Activated naive CD4-positive, alpha-beta T cell treated with anti-CD3 and anti-CD28 coated beads, Interleukin-2, amount 50 U/mL, for 16 hours (primary cell): Measurements from ENCODE around the gene GPR21.

Experiments
- DNase-seq: peaks from one replicate; pipeline ENCODE4 v3.0.0-alpha.2; 2020

Gene GPR21

DNA sequence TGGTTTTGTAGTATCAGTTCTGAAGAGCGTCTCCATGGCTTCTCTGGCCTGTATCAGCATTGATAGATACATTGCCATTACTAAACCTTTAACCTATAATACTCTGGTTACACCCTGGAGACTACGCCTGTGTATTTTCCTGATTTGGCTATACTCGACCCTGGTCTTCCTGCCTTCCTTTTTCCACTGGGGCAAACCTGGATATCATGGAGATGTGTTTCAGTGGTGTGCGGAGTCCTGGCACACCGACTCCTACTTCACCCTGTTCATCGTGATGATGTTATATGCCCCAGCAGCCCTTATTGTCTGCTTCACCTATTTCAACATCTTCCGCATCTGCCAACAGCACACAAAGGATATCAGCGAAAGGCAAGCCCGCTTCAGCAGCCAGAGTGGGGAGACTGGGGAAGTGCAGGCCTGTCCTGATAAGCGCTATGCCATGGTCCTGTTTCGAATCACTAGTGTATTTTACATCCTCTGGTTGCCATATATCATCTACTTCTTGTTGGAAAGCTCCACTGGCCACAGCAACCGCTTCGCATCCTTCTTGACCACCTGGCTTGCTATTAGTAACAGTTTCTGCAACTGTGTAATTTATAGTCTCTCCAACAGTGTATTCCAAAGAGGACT is 1.5 kb downstream of the GPR21 start:
- DNase-seq: no peak

DNA sequence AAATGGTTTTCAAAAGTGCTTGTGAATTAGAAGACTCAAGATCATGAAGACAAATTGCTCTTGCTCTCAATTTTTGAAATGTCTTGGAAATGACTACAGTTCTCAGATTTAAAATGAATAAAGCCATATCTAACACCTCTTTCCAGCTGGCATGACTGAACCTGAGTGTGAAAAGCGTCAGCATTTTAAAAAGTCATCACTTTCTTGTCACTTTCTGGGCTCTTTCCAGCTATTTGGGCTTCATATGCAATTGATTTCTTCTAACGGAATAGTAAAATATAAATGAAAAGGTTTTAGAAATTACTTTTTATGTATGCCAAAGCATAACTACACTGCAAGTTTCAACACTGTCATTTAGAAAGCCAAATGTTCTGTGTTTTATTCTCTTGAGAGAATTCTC is 2.3 kb downstream of the GPR21 start:
- DNase-seq: no peak

DNA sequence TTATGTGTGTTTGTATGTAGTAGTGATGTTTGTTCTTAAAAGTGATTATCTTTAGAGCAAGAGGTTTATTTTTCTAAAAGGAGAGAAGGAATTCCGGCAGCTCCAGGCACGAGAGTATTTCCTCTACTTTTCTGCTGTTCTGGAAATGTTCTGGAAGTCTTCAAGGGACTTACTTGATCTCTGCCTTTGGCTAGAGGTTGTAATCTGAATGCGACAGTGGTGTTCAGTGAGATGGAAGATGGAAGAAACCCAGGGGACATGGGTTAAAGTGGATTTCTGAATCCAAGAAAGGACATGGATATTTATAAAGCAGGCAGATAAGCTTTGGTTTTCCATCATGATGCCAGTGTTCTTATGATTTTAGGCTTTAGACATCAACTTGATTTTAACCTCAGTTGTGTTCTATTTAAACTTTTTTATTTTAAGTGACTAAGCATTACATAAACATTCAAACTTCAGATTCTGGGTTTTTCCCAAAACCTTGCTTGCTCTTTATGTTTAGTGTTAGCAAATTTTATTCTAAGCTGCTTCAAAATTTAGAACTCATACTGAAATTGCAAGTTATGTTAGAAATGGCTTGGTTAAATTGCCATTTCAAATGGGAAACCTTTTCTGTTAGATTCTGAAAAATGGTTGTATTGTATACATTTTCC is 3.6 kb downstream of the GPR21 start:
- DNase-seq: no peak

DNA sequence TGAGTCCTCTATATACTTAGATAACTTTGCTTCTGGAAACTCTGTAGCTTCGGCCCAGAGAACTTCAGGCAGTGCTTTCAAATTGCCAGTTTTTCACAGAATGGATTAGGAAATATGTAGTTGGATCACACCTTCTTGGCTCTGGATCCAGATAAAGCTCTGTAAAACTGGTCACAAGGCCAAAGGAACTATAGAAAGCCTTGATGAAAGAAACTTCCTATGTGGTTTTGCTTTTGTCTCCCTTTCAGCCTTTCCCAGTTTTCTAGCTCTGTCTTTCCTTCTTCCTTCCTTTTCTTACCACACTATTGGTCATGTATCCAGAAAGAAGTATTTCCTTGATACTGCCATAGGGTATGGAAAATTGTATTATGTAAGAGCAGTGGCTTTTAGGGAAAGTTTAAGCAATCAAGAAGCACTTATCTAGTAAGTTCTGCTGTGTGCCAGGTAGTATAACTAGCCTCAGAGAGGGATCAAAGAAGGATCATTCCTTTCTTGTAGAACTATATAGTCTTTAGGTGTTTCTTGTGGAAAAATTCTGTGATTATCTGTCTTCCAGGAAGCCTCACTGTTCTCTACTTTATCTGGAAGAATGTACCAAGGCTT is 6.3 kb downstream of the GPR21 start:
- no peak for DNase-seq

DNA sequence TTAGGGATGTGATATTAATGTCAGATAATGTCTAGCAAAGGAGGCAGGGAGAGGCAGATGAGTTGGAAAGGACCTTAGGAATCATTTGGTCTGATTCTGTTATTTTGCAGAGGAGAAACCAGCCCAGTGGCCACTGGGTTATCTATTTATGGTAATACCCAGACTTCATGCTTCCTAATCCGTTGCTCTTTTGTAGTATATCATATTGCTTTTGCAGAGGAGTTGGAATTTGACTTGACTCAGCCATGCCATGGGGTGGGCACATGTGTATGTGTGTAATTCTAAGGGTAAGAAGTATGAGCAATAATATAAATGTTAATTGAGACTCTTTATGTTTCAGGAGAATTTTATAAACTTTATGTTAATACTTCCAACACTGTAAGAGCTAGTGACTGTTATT is 7.3 kb downstream of the GPR21 start:
- no peak for DNase-seq

DNA sequence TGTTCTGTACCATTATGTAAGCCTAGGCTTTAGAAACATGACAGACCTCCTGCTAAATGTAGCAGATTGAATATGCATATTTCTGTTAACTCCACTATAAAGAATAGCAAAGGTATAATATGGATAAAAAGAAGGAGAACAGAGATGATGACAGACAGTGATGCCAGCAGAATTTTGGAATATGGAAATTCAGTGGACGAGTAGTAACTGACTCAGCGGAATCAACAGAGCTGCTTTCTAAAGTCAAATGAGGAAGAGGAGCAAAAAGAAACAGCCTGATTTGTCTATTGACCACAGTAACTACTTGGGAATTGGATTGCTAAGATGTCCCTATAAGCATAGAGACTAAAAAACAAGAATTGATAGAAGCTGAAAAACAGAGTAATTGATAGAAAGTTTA is 8.0 kb downstream of the GPR21 start:
- no peak for DNase-seq

DNA sequence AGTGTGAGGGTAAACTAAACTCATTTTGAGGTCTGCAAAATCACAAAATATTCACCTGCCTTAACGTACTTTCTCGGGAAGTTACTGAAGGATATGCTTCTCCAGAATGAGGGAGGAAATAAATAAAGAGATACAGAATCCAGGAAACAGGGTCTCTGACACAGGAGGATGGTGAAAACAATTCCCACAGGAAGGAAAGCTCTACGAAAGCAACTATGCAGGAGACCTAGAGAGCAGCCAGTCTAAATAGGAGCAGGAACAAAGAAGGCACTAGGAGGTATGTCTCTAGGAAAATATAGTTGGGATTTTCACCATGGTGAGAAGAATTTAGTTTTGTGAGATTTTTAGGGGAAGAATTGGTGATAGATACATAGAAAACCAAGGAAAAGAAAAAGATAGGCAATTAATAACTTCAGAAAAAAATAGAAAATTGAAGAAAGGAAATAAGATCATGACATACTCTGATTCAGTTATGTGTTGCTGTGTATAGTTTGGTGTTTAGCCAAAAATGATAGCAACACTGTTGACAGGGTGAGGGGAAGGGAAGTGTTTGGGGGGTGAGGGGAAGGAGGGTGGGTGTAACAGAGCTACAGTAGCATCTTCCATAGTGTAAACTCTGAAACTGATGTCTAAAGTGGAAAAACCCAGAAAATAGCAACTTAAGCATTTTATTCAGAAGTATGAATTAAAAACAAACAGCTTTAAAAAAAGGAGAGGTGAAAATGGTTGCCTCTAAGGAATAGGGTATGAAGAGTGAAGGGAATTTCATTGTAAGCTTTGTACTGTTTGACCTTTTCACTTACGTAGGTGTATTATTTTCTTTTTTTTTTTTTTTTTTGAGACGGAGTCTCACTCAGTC is 9.8 kb downstream of the GPR21 start:
- no peak for DNase-seq

DNA sequence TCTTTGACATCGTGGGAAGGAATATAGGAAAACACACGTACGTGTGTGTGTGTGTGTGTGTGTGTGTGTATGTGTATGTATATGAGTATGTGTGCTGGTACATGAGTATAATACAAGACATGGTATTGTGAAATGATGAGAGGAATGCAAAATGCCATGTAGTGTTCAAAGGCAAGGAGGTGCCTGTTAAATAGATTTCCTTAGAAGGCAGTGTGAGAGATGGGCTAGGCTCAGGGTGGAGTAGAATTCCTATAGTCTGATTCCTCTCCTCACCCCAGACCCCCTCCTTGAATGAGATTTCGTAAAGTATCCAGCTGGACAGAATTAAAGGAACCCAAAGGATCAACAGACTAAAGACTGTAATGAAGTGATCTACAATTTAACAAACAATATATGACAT is 11.1 kb downstream of the GPR21 start:
- no peak for DNase-seq

DNA sequence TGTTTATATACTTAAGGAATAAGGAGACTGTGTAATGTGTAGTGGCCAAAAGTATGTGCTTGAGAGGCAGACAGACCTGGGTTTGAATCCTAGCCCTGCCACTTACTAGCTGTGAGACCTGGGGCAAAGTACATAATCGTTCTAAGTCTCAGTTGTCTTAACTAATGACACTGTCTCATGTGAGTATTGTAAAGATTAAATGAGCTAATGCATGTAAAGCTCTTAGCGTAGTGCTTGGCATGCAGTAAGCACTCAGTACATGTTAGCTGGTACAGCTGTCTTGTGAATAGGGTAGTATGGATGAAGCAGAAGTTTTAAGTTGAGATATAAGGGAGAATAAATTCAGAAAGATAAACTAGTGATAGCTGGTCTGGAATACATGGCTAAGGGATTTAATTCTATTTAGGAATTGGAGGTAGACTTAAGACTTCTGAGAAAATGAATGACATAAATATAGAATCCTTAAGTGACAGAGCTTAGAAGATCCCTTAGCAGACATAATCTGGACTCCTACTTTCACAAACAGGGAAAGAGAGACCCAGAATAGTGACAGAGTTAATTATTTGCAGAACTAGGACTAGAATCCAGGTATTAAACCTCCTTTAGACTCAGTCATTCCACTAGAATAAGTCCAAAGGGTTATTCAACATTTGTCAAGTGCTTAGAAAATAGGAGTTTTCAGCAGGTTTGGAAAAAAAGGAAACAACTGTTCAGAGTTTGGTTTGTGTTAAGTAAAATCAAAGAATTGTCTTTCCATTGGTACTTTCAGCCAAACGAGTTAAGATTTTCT is 13.1 kb downstream of the GPR21 start:
- no peak for DNase-seq

DNA sequence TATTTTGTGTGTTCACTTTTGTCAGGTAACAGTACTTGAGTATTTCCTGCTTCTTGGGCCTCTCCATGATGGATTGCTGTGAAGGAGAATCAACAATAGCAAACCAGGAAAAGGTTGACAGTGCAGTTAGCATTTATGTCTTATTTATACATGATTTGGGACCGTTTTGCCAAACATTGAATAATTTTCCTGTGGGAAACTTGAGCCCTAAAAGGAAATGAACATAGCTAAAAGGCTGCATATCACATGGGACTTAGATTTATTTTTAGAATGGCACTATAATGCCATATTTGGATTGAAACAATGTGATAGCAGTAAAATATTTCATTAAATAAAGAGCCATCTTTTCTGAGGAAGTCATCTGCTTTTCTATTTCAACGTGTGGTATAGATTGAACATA is 15.3 kb downstream of the GPR21 start:
- no peak for DNase-seq

DNA sequence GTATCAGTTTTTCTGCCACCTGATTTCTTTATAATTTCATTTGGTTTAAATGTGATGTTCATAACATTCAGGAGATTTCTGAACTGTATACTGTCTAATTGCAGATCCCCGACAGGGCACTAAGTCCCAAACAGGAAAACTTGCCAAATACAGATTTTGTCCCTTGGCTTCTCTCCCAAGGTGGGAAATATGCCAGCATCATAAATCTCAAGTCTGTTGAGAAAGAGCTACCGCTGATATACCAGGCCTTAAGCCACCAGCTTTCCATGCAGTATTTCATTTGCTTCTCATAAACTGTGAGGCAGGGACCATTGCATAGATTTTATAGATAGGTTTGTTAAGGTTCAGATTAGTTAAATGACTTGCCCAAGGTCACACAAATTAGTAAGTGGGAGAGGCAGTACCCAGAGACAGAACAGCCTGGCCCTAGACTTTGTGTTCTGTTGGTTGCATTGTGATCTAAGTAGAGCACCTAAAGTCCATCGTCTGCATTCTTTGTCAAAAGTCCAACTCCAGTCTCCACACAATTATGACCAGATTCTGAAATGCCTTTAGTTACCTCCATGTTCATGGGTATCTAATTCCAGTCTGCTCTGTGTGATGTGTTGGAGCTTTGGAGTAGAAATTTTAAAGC is 16.2 kb downstream of the GPR21 start:
- no peak for DNase-seq

DNA sequence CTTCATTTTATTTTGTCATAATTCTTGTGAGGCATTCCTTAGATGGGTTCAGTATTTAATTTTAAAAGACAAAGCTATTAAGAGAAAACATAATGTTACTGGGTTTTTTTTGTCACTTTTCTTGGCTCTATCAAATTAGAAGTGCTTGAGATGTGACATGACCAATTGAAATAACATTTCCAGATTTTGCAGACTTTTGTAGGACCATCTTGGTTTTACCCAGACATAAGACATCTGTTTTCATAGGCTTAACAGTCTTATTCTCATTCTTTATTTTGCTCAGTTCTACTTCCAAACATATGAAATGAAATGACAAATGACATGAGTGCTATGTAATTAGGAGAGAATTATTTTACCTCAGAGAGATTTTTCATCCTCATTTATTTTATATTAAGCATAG is 19.6 kb downstream of the GPR21 start:
- no peak for DNase-seq

DNA sequence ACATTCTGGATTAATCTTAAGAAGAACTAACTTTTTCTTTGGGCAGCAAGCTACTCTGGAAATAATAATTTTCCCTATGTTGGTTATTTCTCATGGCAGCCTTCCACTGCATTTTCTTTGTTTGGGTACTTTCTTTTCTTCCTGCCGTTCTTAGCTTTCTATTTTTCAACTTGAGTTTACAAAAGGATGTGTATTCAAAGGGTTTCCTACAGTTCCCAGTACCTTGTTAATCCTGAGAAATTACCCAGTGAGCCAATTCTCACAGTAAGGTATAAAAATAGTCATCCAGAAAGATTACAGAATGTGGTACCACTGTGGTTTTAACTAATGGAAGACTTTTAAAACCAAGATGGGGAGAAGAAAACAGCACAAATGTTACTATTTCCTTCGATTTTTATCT is 20.2 kb downstream of the GPR21 start:
- DNase-seq: no peak

DNA sequence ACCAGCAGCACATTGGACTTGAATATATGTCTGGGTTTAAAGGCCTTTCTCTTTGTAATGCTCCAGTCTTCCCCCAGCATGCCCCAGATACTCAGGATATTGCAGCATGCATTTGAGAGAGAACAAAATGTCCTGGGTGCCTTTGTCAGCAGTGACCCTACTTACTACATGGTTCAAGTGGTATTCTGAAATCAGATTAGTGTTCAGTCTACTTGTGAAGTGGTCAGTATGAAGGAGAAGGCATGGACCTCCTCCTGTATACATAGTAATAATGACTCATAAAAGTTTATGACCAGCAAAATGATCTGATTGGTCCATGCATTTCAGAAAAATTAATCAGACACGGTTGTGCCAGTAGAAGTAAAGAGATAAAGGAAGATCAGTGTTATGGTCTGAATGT is 25.4 kb downstream of the GPR21 start:
- no peak for DNase-seq

DNA sequence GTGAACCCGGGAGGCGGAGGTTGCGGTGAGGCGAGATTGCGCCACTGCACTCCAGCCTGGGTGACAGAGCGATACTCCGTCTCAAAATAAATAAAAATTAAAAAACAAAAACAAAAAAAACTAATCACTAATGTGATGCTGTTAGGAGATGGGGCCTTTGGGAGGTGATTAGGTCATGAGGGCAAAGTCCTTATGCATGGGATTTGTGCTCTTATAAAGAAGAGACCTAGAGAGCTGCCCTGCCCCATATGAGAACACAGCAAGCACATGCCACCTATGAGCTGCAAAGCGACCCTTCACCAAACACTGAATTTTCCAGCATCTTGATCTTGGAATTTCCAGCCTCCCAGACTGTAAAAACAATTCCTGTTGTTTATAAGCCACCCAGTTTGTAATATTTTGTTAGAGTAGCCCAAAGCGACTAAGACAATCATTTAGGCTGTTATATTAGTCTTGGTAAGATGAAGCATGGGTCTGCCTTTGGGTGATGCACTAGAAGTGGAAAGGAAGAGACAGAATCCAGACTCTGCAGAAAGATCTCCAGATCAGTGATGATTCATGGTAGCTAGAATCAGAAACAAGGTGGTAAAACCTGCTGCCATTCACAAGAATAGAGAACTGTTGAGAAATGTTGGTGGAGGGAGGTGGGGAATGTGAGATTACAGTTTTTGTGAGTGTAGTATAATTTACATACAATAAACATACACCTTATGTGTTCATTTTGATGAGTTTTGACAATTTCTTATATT is 26.2 kb downstream of the GPR21 start:
- no peak for DNase-seq

DNA sequence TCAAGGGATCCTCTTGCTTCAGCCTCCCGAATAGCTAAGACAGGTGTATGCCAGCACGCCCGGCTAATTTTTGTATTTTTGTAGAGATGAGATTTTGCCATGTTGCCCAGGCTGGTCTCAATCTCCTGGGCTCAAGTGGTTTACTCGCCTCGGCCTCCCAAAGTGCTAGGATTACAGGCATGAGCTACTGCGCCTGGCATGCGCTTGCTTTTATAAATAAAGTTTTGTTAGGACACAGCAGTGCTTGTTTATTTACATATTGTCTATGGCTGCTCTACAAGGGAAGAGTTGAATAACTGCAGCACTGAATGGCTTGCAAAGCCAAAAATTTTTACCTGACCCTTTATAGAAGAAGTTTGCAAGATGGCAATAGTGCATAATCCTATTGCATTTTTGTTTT is 27.7 kb downstream of the GPR21 start:
- no peak for DNase-seq

DNA sequence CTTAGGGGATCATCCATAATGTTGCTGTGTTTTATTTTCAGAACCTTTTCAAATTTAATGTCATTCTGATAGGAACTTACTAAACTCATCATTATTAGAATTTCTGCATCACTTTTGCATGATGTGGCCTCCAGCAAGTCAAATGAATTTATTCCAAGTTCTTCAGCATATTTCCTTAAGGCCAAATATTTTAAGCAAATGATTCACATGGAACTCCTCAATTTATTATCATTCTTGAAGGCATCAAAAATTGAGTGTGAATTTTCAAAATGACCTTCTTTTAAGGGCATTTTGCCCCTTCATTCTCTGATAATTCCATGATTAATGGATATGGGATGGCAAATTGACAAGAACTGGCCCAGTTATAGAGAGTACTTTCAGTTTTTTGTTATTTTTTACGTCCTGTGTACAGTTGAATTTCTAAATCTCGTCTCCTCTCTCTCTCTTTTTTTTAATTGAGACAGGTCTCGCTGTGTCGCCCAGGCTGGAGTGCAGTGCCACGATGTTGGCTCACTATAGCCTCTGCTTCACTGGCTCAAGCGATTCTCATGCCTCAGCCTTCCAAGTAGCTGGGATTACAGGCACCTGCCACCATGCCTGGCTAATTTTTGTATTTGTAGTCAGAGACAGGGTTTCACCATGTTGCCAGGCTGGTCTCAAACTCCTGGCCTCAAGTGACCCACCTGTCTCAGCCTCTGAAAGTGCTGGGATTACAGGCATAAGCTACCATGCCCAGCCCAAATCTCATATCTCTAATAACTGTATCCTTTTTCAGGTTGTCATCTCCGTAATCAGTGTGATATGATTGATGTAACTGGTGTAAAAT is 29.1 kb downstream of the GPR21 start:
- DNase-seq: no peak

DNA sequence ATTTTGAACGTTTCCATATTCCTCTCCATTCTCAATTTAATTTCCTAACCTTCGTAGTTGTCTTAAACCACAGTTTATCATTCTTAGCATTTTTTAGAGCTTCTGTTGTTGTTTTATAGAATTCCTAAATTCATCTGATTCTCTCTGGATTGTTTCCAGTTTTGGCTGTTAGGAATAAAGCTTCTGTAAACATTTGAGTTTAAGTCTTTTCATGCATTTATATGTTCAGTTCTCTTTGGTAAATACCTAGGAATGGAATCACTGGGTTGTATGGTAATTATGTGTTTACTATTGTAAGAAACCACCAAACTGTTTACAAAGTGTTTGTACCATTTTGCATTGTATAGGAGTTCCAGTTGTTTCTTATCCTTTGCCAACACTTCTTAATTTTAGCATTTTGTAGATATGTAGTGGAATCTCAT is 29.7 kb downstream of the GPR21 start:
- no peak for DNase-seq

DNA sequence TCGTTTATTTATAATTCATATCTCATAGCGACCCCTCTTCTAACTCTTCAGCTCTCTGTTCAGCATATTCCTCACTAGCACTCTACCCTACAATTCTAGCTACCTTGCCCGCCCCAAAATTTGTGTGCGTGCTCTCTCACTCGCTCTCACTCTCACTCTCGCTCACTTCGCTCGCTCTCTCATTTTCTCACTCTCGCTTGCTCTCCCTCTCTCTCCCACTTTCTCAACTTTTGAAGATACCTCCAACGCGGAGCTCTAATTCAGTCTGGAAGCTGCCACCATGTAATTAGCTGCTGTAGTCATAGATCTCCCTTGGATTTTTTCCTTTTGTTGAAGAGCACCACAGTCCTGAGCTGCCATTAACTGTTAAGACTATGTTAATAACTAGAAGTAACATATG is 30.4 kb downstream of the GPR21 start:
- no peak for DNase-seq

DNA sequence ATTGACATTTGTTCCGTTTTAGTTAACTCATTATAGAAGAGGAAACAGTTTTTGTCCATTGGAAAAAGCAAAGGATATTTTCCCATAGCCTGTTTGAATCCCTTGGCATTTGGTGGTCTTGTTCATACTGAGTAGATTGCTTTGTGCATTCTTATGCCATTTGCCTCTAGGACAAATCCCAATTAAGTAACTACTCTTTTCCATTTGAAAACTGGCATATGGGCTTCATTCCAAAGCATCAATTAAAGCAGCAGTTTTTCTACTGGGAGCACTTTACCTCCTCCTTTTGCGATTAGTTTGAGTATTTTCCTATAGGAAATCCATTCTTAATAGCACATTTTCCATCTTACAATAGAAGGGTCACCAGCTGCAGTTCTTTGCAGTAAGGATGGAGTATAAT is 31.2 kb downstream of the GPR21 start:
- no peak for DNase-seq

DNA sequence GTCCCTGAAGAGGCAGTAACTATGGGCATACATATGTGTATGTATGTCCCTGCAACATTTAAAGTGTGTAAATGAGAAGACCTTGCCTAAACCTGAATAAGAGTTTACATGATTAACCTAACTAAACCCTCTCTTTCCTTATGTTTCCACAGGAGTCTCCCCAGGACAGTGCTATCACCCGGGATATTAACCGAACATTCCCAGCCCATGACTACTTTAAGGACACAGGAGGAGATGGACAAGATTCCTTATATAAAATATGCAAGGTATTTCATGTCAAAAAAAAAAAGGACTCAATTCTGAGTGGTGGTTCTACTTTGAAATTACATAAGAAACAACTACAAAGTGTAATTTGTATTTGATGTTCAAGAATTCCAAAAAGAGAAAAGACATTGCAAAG is 31.7 kb downstream of the GPR21 start:
- DNase-seq: no peak
